ENCODE measurements around the gene ART4. TPM values are rescaled to one million over a fixed set of nuclear protein-coding genes. Genes with fewer than 3 reads are reported as not detected.

Gene ART4
- polyA plus RNA-seq, 1 experiment, result 0.12 TPM

DNA sequence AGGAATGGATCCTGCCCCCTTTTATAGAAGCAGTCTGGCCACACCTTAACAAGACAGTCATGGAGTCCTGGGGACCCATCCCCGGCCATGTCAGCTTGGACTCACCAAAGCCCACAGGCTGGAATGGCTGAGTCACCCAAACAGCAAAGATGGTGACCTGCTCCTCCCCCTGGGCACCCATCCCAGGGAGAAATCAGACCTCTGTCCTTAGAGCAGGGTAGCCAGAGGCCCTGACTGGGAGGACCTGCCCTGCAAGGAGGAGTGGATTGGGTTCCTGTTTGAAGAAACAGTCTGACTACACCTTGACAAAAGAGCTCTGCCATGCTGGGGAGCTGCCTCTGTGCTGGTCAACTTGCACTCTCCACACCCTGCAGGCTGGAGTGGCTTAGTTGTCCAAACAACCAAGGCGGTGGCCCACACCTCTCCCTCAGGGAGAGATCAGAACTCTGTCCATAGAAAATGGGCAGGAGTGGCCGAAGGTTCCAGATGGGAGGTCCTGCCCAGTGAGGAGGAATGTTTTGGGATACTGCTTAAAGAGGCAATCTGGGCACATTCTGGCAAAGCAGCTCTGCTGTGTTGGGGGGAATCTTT lies 25.7 kb upstream of the ART4 start:
- ChIA-PET POLR2A (no interaction called here), CTCF (no interaction called here)
- Histone ChIP-seq H3K27me3 (ENCODE audit: control insufficient read depth, insufficient read depth, low read length) (no peaks in the 10 kb centered on the region; the same call in 1 of the 2 replicates), H3K36me3 (ENCODE audit: control insufficient read depth, insufficient read depth, low read length) (no peaks in the 10 kb centered on the region), H3K4me3 (ENCODE audit: low read depth, low read length) (no peak overlapping the region)
- DNase-seq (ENCODE audit: low read depth), result no peak
- TF ChIP-seq, protein P1, sequence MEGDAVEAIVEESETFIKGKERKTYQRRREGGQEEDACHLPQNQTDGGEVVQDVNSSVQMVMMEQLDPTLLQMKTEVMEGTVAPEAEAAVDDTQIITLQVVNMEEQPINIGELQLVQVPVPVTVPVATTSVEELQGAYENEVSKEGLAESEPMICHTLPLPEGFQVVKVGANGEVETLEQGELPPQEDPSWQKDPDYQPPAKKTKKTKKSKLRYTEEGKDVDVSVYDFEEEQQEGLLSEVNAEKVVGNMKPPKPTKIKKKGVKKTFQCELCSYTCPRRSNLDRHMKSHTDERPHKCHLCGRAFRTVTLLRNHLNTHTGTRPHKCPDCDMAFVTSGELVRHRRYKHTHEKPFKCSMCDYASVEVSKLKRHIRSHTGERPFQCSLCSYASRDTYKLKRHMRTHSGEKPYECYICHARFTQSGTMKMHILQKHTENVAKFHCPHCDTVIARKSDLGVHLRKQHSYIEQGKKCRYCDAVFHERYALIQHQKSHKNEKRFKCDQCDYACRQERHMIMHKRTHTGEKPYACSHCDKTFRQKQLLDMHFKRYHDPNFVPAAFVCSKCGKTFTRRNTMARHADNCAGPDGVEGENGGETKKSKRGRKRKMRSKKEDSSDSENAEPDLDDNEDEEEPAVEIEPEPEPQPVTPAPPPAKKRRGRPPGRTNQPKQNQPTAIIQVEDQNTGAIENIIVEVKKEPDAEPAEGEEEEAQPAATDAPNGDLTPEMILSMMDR (IDR thresholded peaks at IDR 0.05; ENCODE audit: insufficient read depth, low read depth, low read length), result no peak

DNA sequence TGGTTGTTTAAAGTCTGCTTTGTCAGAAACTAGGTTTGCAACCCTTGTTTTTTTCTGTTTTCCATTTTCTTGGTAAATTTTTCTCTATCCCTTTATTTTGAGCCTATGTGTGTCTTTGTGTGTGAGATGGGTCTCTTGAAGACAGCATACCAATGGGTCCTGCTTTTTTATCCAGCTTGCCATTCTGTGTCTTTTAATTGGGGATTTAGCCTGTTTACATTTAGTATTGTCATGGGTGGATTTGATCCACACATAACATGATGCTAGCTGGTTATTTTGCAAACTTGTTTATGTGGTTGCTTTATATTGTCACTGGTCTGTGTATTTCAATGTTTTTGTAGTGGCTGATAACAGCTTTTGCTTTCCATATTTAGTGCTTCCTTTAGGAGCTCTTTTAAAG lies 17.2 kb upstream of the ART4 start:
- no peak for DNase-seq (ENCODE audit: low read depth)
- CTCF ChIA-PET, result no interaction called here
- Histone ChIP-seq H3K27me3 (ENCODE audit: control insufficient read depth, insufficient read depth, low read length) (no peaks in the 10 kb centered on the region), H3K36me3 (ENCODE audit: control insufficient read depth, insufficient read depth, low read length) (no peaks in the 10 kb centered on the region), H3K4me3 (ENCODE audit: low read depth, low read length) (no peak overlapping the region)
- POLR2A ChIA-PET, result no interaction called here
- TF ChIP-seq, protein P1 (IDR thresholded peaks at IDR 0.05; ENCODE audit: insufficient read depth, low read depth, low read length), result no peak

DNA sequence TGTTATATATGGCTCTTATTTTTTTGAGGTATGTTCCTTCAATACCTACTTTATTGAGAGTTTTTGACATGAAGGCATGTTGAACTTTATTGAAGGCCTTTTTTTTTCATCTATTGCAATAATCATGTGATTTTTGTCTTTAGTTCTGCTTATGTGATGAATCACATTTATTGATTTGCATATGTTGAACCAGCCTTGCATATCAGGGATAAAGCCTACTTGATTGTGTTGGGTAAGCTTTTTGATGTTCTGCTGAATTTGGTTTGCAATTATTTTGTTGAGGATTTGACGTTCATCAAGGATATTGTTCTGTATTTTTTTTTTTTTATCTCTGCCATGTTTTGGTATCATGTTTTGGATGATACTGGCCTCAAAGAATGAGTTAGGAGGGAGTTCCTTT lies 15.2 kb upstream of the ART4 start:
- ChIA-PET POLR2A (no interaction called here), CTCF (interaction anchor here (1.4 kb wide), 1 partner anchor 11 kb away, joined by 4 read pairs; no protein-coding TSS in a partner anchor)
- no peak overlapping the region for H3K4me3 ChIP-seq (ENCODE audit: low read depth, low read length)
- H3K27me3 ChIP-seq (ENCODE audit: control insufficient read depth, insufficient read depth, low read length), result no peaks in the 10 kb centered on the region
- H3K36me3 ChIP-seq (ENCODE audit: control insufficient read depth, insufficient read depth, low read length), result no peaks in the 10 kb centered on the region
- TF ChIP-seq, protein P1 (IDR thresholded peaks at IDR 0.05; ENCODE audit: insufficient read depth, low read depth, low read length), result no peak
- no peak for DNase-seq (ENCODE audit: low read depth)

DNA sequence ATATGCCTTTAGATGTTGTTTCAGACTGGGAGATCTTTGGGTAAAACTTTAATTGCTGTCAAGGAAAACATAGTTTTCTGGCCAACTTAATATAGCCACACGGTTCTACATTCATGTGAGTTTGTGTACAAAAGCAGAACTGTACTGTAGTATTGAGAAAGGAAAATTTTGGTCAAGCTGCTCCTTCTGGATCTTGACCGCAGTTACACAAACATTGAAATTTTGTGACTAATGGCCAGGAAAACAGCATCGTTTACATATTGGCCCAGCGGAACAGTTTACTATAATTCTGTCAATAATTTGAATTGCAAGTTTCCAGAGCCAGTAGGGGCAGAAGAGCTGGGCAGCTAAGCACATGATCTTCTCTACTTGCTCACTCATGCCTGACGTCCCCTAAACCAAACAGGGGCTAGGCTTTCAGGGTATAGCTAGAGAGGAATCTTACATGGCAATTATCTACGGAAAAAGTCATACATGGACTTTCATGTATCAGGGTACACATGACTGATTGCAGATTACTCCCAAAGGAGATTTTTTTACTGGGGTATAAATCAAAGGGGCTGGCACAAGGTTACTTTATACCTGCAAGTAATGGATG lies 11.4 kb upstream of the ART4 start:
- H3K4me3 ChIP-seq (ENCODE audit: low read depth, low read length), result no peak overlapping the region
- CTCF ChIA-PET, result interaction anchor here (0.8 to 1.6 kb wide), 4 partner anchors 9 to 365 kb away, joined by 3 to 5 read pairs (median 4); partner anchors contain the start of gene SMCO3
- TF ChIP-seq, protein P1 (IDR thresholded peaks at IDR 0.05; ENCODE audit: insufficient read depth, low read depth, low read length), result no peak
- DNase-seq (ENCODE audit: low read depth), result no peak
- no peaks in the 10 kb centered on the region for H3K36me3 ChIP-seq (ENCODE audit: control insufficient read depth, insufficient read depth, low read length)
- no peaks in the 10 kb centered on the region for H3K27me3 ChIP-seq (ENCODE audit: control insufficient read depth, insufficient read depth, low read length)
- POLR2A ChIA-PET, result no interaction called here

DNA sequence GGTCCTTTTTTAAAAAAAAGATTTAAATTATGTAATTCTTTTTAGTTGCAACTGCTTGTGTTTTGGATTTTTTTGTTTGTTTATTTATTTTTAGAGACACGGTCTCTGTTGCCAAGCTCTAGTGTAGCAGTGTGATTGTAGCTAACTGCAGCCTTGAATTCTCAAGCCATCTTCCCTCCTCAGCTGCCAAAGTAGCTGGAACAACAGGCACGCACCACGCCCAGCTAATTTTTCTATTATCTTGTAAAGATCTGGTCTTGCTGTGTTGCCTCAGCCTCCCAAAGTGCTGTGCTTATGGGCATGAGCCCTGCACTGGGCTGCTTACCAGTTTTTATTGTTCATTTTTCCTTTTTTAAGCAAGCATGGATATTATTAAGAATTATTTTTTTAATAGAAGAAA lies 10.6 kb upstream of the ART4 start:
- ChIA-PET CTCF (interaction anchor here (1.2 to 1.6 kb wide), 2 partner anchors 8 to 142 kb away, joined by 3 to 5 read pairs; no protein-coding TSS in a partner anchor), POLR2A (interaction anchor here (0.5 kb wide), 1 partner anchor 142 kb away, joined by 3 read pairs; no protein-coding TSS in a partner anchor)
- Histone ChIP-seq H3K4me3 (ENCODE audit: low read depth, low read length) (no peak overlapping the region), H3K27me3 (ENCODE audit: control insufficient read depth, insufficient read depth, low read length) (no peaks in the 10 kb centered on the region), H3K36me3 (ENCODE audit: control insufficient read depth, insufficient read depth, low read length) (no peaks in the 10 kb centered on the region)
- DNase-seq (ENCODE audit: low read depth), result no peak
- TF ChIP-seq, protein P1 (IDR thresholded peaks at IDR 0.05; ENCODE audit: insufficient read depth, low read depth, low read length), result no peak

Measured in BJ (cell line).